DND-41 (cell line): Measurements from ENCODE around the gene HGFAC.

ENCODE experiments used
- ATAC-seq: fragments of 200-7000 bp; cut with Tn5 transposase; 3 replicates; pipeline ENCODE4 v1.9.1; 2021; ENCODE audit warnings: low read depth; ENCODE audit not compliant: insufficient read depth
- DNase-seq: peaks from one replicate; pipeline ENCODE4 v3.0.0-alpha.2; 2020
- H2AFZ ChIP-seq: 2 replicates; pipeline ENCODE4 v1.6.0; 2012; ENCODE audit warnings: low read depth, low read length
- H3K27ac ChIP-seq: 2 replicates; pipeline ENCODE4 v1.5.1; 2012; ENCODE audit warnings: low read length, inconsistent platforms
- H3K27me3 ChIP-seq: fragments of 200-600 bp; sonication (generic); 2 replicates; pipeline ENCODE4 v1.6.0; 2012; ENCODE audit warnings: low read length, mild to moderate bottlenecking, inconsistent platforms; ENCODE audit not compliant: insufficient read depth, poor library complexity
- H3K36me3 ChIP-seq: 2 replicates; pipeline ENCODE4 v1.5.1; 2012; ENCODE audit warnings: low read length, inconsistent platforms; ENCODE audit not compliant: insufficient read depth
- H3K4me1 ChIP-seq: 2 replicates; pipeline ENCODE4 v1.5.1; 2012; ENCODE audit warnings: mild to moderate bottlenecking, low read length; ENCODE audit not compliant: insufficient read depth
- H3K4me2 ChIP-seq: 2 replicates; pipeline ENCODE4 v1.6.0; 2012; ENCODE audit warnings: mild to moderate bottlenecking, moderate library complexity, low read length, inconsistent platforms; ENCODE audit not compliant: insufficient read depth
- H3K4me3 ChIP-seq, 2 experiments: fragments of 200-600 bp in 1 of 2; shearing (Covaris generic) in 1 of 2; 2 replicates each; pipeline ENCODE4 v1.5.1; 2012 to 2016; ENCODE audit warnings: inconsistent platforms in 2 of 2, low read length in 2 of 2, mild to moderate bottlenecking in 2 of 2, low read depth in 1 of 2, moderate library complexity in 1 of 2
- H3K79me2 ChIP-seq: 2 replicates; pipeline ENCODE4 v1.6.0; 2012; ENCODE audit warnings: low read length, inconsistent platforms; ENCODE audit not compliant: insufficient read depth
- H3K9ac ChIP-seq: 2 replicates; pipeline ENCODE4 v1.6.0; 2012; ENCODE audit warnings: low read depth, mild to moderate bottlenecking, inconsistent platforms, low read length, moderate library complexity
- H3K9me3 ChIP-seq: 2 replicates; pipeline ENCODE4 v1.5.1; 2012; ENCODE audit warnings: low read length, moderate library complexity, mild to moderate bottlenecking, inconsistent platforms; ENCODE audit not compliant: insufficient read depth, severe bottlenecking
- H4K20me1 ChIP-seq: 2 replicates; pipeline ENCODE4 v1.6.0; 2012; ENCODE audit warnings: low read length; ENCODE audit not compliant: insufficient read depth
- EZH2 ChIP-seq: IDR thresholded peaks from 3 replicates; pipeline ENCODE4 v1.6.1; 2012; ENCODE audit warnings: borderline replicate concordance, low read depth, mild to moderate bottlenecking, moderate library complexity, low read length, inconsistent platforms; ENCODE audit not compliant: severe bottlenecking
- TF ChIP-seq, protein P1 (sequence below): IDR thresholded peaks from 2 replicates; pipeline ENCODE4 v1.5.1; 2012; ENCODE audit warnings: borderline replicate concordance, low read length, moderate library complexity, mild to moderate bottlenecking; ENCODE audit not compliant: poor library complexity, severe bottlenecking; ENCODE audit errors: extremely low read depth

HGFAC gene

GRCh38 chr4:3423952-3424351, 17.8 kb upstream of the HGFAC start:
- no peak overlapping the region for H3K9ac ChIP-seq
- DNase-seq = no peak
- no peaks in the 10 kb centered on the region for H3K79me2 ChIP-seq

DNA sequence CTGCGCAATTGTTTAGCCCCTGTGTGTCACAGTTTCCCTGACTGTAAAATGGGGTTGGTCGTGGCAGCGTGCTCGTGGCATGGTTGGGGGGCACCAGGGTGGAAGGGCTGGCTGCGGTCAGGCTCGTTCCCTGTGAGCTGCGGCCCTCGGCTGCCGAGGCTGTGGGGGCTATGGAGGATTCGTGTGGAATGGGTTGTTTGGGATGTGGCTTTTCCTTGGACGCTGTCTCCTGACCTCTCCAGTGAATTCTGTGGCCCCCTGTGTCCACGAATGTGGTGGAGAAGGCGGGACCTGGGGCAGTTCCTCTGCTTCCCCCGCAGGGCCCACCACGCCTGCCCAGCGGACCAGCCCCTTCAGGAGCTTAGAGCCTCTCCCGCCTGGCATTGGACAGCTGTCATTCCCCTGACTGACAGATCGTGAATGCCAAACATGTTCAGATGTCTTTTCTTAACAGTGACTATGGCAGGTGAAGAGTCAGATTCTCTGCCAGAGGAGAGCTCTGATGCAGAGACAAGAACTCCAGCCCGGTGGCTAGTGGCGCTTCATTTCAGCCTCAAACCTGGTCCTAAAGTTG, 17.2 kb upstream of the HGFAC start:
- H3K79me2 ChIP-seq = no peaks in the 10 kb centered on the region
- H4K20me1 ChIP-seq = no peaks in the 10 kb centered on the region; the same call in 1 of the 2 replicates
- H3K27me3 ChIP-seq = no peaks in the 10 kb centered on the region
- TF ChIP-seq, protein P1, sequence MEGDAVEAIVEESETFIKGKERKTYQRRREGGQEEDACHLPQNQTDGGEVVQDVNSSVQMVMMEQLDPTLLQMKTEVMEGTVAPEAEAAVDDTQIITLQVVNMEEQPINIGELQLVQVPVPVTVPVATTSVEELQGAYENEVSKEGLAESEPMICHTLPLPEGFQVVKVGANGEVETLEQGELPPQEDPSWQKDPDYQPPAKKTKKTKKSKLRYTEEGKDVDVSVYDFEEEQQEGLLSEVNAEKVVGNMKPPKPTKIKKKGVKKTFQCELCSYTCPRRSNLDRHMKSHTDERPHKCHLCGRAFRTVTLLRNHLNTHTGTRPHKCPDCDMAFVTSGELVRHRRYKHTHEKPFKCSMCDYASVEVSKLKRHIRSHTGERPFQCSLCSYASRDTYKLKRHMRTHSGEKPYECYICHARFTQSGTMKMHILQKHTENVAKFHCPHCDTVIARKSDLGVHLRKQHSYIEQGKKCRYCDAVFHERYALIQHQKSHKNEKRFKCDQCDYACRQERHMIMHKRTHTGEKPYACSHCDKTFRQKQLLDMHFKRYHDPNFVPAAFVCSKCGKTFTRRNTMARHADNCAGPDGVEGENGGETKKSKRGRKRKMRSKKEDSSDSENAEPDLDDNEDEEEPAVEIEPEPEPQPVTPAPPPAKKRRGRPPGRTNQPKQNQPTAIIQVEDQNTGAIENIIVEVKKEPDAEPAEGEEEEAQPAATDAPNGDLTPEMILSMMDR = no peak
- no peak for TF ChIP-seq EZH2
- no peak overlapping the region for H2AFZ ChIP-seq
- no peaks in the 10 kb centered on the region for H3K9me3 ChIP-seq
- no peak overlapping the region for H3K27ac ChIP-seq
- H3K36me3 ChIP-seq = no peaks in the 10 kb centered on the region
- no peak for DNase-seq
- H3K4me3 ChIP-seq = no peak overlapping the region
- H3K4me1 ChIP-seq = no peaks in the 10 kb centered on the region
- H3K9ac ChIP-seq = no peak overlapping the region
- ATAC-seq = no peak
- no peak overlapping the region for H3K4me2 ChIP-seq

More at GRCh38 chr4:3423952-3424351, 17.8 kb upstream of the HGFAC start:
- H3K27ac ChIP-seq = no peak overlapping the region
- no peaks in the 10 kb centered on the region for H3K4me1 ChIP-seq
- no peaks in the 10 kb centered on the region; the same call in 1 of the 2 replicates for H4K20me1 ChIP-seq
- H3K4me2 ChIP-seq = no peak overlapping the region
- no peaks in the 10 kb centered on the region for H3K27me3 ChIP-seq
- no peak for ATAC-seq
- TF ChIP-seq, protein P1 = no peak
- no peak for TF ChIP-seq EZH2
- H3K4me3 ChIP-seq = no peak overlapping the region
- H3K9me3 ChIP-seq = no peaks in the 10 kb centered on the region
- no peak overlapping the region for H2AFZ ChIP-seq
- no peaks in the 10 kb centered on the region for H3K36me3 ChIP-seq

DNA sequence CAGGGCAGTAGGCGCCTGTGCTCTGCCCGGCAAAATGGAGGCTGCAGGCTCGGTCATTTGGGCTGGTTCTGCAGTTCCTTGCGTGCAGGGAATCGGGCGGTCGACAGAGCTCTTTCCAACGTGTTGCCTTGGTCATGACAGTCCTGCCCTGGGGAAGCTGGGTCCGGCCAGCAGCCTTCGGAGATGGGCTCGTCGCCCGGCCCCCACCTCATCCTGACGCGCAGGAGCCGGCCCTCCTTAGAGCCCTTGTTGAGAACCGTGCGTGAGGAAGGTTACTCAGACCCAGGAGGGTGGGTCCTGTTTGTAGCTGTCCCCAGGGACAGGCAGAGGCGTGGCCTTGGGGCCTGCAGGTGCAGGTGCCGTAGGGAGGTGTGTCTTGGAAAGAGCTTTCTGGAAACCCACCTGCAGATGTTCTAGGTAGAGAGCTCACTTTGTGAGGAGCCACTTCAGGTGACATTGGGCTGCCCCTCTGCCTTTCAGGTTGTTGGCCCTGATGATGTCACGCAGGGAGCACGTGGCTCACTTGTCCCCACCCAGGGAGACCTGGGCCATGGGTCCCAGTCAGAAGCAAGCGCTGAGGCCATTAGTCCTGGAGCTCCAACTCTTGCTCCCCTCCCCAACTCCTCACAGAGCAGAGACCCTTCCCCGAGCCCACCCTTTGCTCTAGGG, 15.2 kb upstream of the HGFAC start:
- H3K4me3 ChIP-seq = no peak overlapping the region
- H3K27me3 ChIP-seq = no peaks in the 10 kb centered on the region
- H3K79me2 ChIP-seq = no peaks in the 10 kb centered on the region
- H3K4me1 ChIP-seq = no peaks in the 10 kb centered on the region
- H3K9me3 ChIP-seq = no peaks in the 10 kb centered on the region
- H3K4me2 ChIP-seq = no peak overlapping the region
- H3K27ac ChIP-seq = no peak overlapping the region
- no peak overlapping the region for H3K9ac ChIP-seq
- peaks cover under 1% of the 10 kb centered on the region; the same call in 1 of the 2 replicates for H4K20me1 ChIP-seq
- TF ChIP-seq, protein P1 = no peak
- TF ChIP-seq EZH2 = no peak
- H2AFZ ChIP-seq = no peak overlapping the region
- no peak for ATAC-seq
- DNase-seq = no peak
- no peaks in the 10 kb centered on the region for H3K36me3 ChIP-seq
